Measurements from ENCODE around the gene CCBE1. TPM values are rescaled to one million over a fixed set of nuclear protein-coding genes. Genes with fewer than 3 reads are reported as not detected.
"Not testable (repeated sequence)": the region's sequence is repeated elsewhere in the genome, so short reads cannot be mapped to it uniquely, and the experiment has no call there.

The CCBE1 gene
- polyA plus RNA-seq, 5 donors: 75.0 to 105 (median 79.2) TPM

- DNase-seq: no peak
Measured at GRCh38 chr18:59686260-59686659, 11.0 kb downstream of the CCBE1 start.

GRCh38 chr18:59685501-59685900 lies 11.7 kb downstream of the CCBE1 start:
- no peak for DNase-seq

- no peak for DNase-seq
Measured at GRCh38 chr18:59684777-59685176, 12.4 kb downstream of the CCBE1 start.

- DNase-seq: no peak
Measured at GRCh38 chr18:59681521-59682004, 15.7 kb downstream of the CCBE1 start.

GRCh38 chr18:59681051-59681450 lies 16.2 kb downstream of the CCBE1 start:
- DNase-seq: no peak

- DNase-seq: no peak
Measured at GRCh38 chr18:59675346-59675745, 21.9 kb downstream of the CCBE1 start.

GRCh38 chr18:59674903-59675270 lies 22.3 kb downstream of the CCBE1 start:
- DNase-seq: no peak

- DNase-seq: no peak
Measured at GRCh38 chr18:59674186-59674902, 22.9 kb downstream of the CCBE1 start.

GRCh38 chr18:59672235-59672711 lies 24.9 kb downstream of the CCBE1 start:
- no peak for DNase-seq

GRCh38 chr18:59671551-59671950 lies 25.7 kb downstream of the CCBE1 start:
- DNase-seq: no peak

GRCh38 chr18:59669872-59670657 lies 27.2 kb downstream of the CCBE1 start:
- no peak for DNase-seq

- no peak for DNase-seq
Measured at GRCh38 chr18:59667488-59667887, 29.7 kb downstream of the CCBE1 start.

- not testable (repeated sequence) for DNase-seq
Measured at GRCh38 chr18:59666007-59666402, 31.2 kb downstream of the CCBE1 start.

GRCh38 chr18:59665057-59666006 lies 31.9 kb downstream of the CCBE1 start:
- DNase-seq: no peak

GRCh38 chr18:59664329-59664728 lies 32.9 kb downstream of the CCBE1 start:
- DNase-seq: no peak

GRCh38 chr18:59663096-59663495 lies 34.1 kb downstream of the CCBE1 start:
- no peak for DNase-seq

- no peak for DNase-seq
Measured at GRCh38 chr18:59661891-59662701, 35.1 kb downstream of the CCBE1 start.

GRCh38 chr18:59660786-59661743 lies 36.2 kb downstream of the CCBE1 start:
- DNase-seq: peak in 1 of 2 donors; percentile 76

- no peak for DNase-seq
Measured at GRCh38 chr18:59660366-59660765, 36.9 kb downstream of the CCBE1 start.

All from right lung (tissue), 5 donors.